CD4-positive, alpha-beta T cell treated with Interferon alpha-2 for 1 hour (primary cell): ENCODE measurements around the gene SWSAP1.
A peak's percentile ranks its signal among the peaks of the same experiment; 100 is the strongest.

ENCODE experiments used
- DNase-seq, 2 donors: peaks; one replicate each; pipeline ENCODE4 v3.0.0-alpha.2; 2020 to 2022

The SWSAP1 gene

GRCh38 chr19:11355160-11356073 lies 19.0 kb upstream of the SWSAP1 start, which contains the start of gene PLPPR2:
Gene PLPPR2 (plus strand): TSS chr19:11355432. CDS start chr19:11357674, 2,242 bp downstream.
- DNase-seq, result peak; percentile 90 to 91

- no peak for DNase-seq
Observed at GRCh38 chr19:11356074-11356397, 18.4 kb upstream of the SWSAP1 start.

GRCh38 chr19:11356676-11357550 lies 17.6 kb upstream of the SWSAP1 start:
- DNase-seq, result no peak

GRCh38 chr19:11359421-11359820 lies 15.0 kb upstream of the SWSAP1 start:
- DNase-seq, result no peak

- DNase-seq, result no peak
Observed at GRCh38 chr19:11361037-11361770, 13.3 kb upstream of the SWSAP1 start.

- no peak for DNase-seq
Observed at GRCh38 chr19:11361771-11362731, 12.4 kb upstream of the SWSAP1 start.

GRCh38 chr19:11363881-11364280 lies 10.6 kb upstream of the SWSAP1 start:
- DNase-seq, result no peak

GRCh38 chr19:11364296-11364904 lies 10.1 kb upstream of the SWSAP1 start:
- DNase-seq, result no peak

- no peak for DNase-seq
Observed at GRCh38 chr19:11364935-11365334, 9.5 kb upstream of the SWSAP1 start.

GRCh38 chr19:11365557-11366117 lies 8.8 kb upstream of the SWSAP1 start:
- no peak for DNase-seq

GRCh38 chr19:11367528-11367927 lies 6.9 kb upstream of the SWSAP1 start:
- no peak for DNase-seq

GRCh38 chr19:11370744-11371143 lies 3.7 kb upstream of the SWSAP1 start:
- DNase-seq, result no peak

- no peak for DNase-seq
Observed at GRCh38 chr19:11373166-11373884, 1.1 kb upstream of the SWSAP1 start.

GRCh38 chr19:11373885-11374432 lies 507 bp upstream of the SWSAP1 start:
- no peak for DNase-seq

GRCh38 chr19:11375143-11375948 lies 880 bp downstream of the SWSAP1 start:
- peak; percentile 71 to 81 for DNase-seq

GRCh38 chr19:11377237-11377636 lies 2.8 kb downstream of the SWSAP1 start:
- DNase-seq, result no peak

GRCh38 chr19:11377756-11378155 lies 3.3 kb downstream of the SWSAP1 start:
- no peak for DNase-seq

- DNase-seq, result peak in 1 of 2 donors; percentile 8
Observed at GRCh38 chr19:11378319-11379189, 4.1 kb downstream of the SWSAP1 start.
